SKM-1 treated with dmso at 0.1 percent for 144 hours (cell line): Measurements from ENCODE around the gene SLX4IP.
"Not testable (repeated sequence)": the region's sequence is repeated elsewhere in the genome, so short reads cannot be mapped to it uniquely, and the experiment has no call there.

Experiments
- DNase-seq: peaks from one replicate; lab custom pipeline; 2025; ENCODE audit not compliant: unreplicated experiment; lab: John Stamatoyannopoulos, UW

The SLX4IP gene

GRCh38 chr20:10595985-10596384 is 160.9 kb downstream of the SLX4IP start:
- DNase-seq, result no peak

GRCh38 chr20:10596710-10597121 is 161.6 kb downstream of the SLX4IP start:
- no peak for DNase-seq

- DNase-seq, result no peak
These were observed 162.5 kb downstream of the SLX4IP start for GRCh38 chr20:10597637-10598036.

GRCh38 chr20:10602221-10602871 is 167.2 kb downstream of the SLX4IP start:
- no peak for DNase-seq

GRCh38 chr20:10603378-10603777 is 168.3 kb downstream of the SLX4IP start:
- no peak for DNase-seq

GRCh38 chr20:10603971-10604864 is 169.1 kb downstream of the SLX4IP start:
- no peak for DNase-seq

GRCh38 chr20:10604865-10605440 is 169.8 kb downstream of the SLX4IP start:
- no peak for DNase-seq

GRCh38 chr20:10605547-10606195 is 170.6 kb downstream of the SLX4IP start:
- no peak for DNase-seq

- DNase-seq, result no peak
These were observed 174.2 kb downstream of the SLX4IP start for GRCh38 chr20:10609276-10609675.

GRCh38 chr20:10609770-10610169 is 174.7 kb downstream of the SLX4IP start:
- no peak for DNase-seq

GRCh38 chr20:10610251-10610650 is 175.1 kb downstream of the SLX4IP start:
- DNase-seq, result no peak

GRCh38 chr20:10611357-10611756 is 176.3 kb downstream of the SLX4IP start:
- no peak for DNase-seq

- not testable (repeated sequence) for DNase-seq
These were observed 178.3 kb downstream of the SLX4IP start for GRCh38 chr20:10613426-10613825.

- no peak for DNase-seq
These were observed 178.8 kb downstream of the SLX4IP start for GRCh38 chr20:10613911-10614310.

GRCh38 chr20:10616212-10616611 is 181.1 kb downstream of the SLX4IP start:
- no peak for DNase-seq

GRCh38 chr20:10617549-10618133 is 182.5 kb downstream of the SLX4IP start:
- DNase-seq, result not testable (repeated sequence)

GRCh38 chr20:10618611-10619245 is 183.6 kb downstream of the SLX4IP start:
- DNase-seq, result no peak

GRCh38 chr20:10619427-10619826 is 184.3 kb downstream of the SLX4IP start:
- DNase-seq, result no peak

GRCh38 chr20:10621149-10621548 is 186.0 kb downstream of the SLX4IP start:
- DNase-seq, result no peak

GRCh38 chr20:10622657-10623418 is 187.7 kb downstream of the SLX4IP start:
- no peak for DNase-seq
